Epithelial cell of proximal tubule (primary cell): ENCODE results near the gene MRPL37. TPM values are rescaled to one million over a fixed set of nuclear protein-coding genes. Genes with fewer than 3 reads are reported as not detected.

ENCODE experiments used
- DNase-seq: peaks from one replicate; pipeline ENCODE4 v3.0.0-alpha.2; 2011; ENCODE audit warnings: low read depth
- H3K4me3 ChIP-seq: 2 replicates; pipeline ENCODE4 v1.5.1; 2011; ENCODE audit warnings: low read depth, mild to moderate bottlenecking, low read length
- CTCF ChIP-seq: conservative IDR thresholded peaks from 2 replicates; pipeline ENCODE4 v1.5.1; 2012; ENCODE audit warnings: low read depth, mild to moderate bottlenecking, low read length
- total RNA-seq: library from RNA; depleted of rRNA; stranded (reverse); fragments of >200 nt; gene quantifications from 2 replicates; pipeline ENCODE4 v1.2.3, GENCODE V29; 2015

The MRPL37 gene
- total RNA-seq, 1 donor from 2014 or later, result 115 TPM

GRCh38 chr1:54260810-54261209 lies 60.8 kb downstream of the MRPL37 start:
- no peak for TF ChIP-seq CTCF
- H3K4me3 ChIP-seq, result no peak overlapping the region
- DNase-seq, result no peak

- DNase-seq, result no peak
- TF ChIP-seq CTCF, result no peak
- no peak overlapping the region for H3K4me3 ChIP-seq
Observed at GRCh38 chr1:54262244-54262643, 62.3 kb downstream of the MRPL37 start.

GRCh38 chr1:54263601-54264226 lies 63.7 kb downstream of the MRPL37 start:
- no peak for TF ChIP-seq CTCF
- DNase-seq, result no peak
- H3K4me3 ChIP-seq, result no peak overlapping the region

- no peak for TF ChIP-seq CTCF
- no peak for DNase-seq
- no peak overlapping the region for H3K4me3 ChIP-seq
Observed at GRCh38 chr1:54265126-54265525, 65.2 kb downstream of the MRPL37 start.

- TF ChIP-seq CTCF, result peak; percentile 5
- DNase-seq, result no peak
- H3K4me3 ChIP-seq, result no peak overlapping the region
Observed at GRCh38 chr1:54265659-54266058, 65.7 kb downstream of the MRPL37 start.

- no peak for DNase-seq
- H3K4me3 ChIP-seq, result no peak overlapping the region
- no peak for TF ChIP-seq CTCF
Observed at GRCh38 chr1:54266195-54266594, 66.2 kb downstream of the MRPL37 start.

- TF ChIP-seq CTCF, result no peak
- H3K4me3 ChIP-seq, result no peak overlapping the region
- no peak for DNase-seq
Observed at GRCh38 chr1:54266908-54267307, 66.9 kb downstream of the MRPL37 start.
